LNCaP clone FGC (cell line): ENCODE data around the gene GCK.
"Not testable (repeated sequence)": the region's sequence is repeated elsewhere in the genome, so short reads cannot be mapped to it uniquely, and the experiment has no call there.

ENCODE experiments used
- DNase-seq: peaks from one replicate; pipeline ENCODE4 v3.0.0-alpha.2; 2011; ENCODE audit warnings: low read depth
- H3K4me3 ChIP-seq: 2 replicates; pipeline ENCODE4 v1.5.1; 2011; ENCODE audit warnings: mild to moderate bottlenecking, low read depth, low read length, control low read depth
- CTCF ChIP-seq: IDR thresholded peaks from 2 replicates; pipeline ENCODE4 v1.5.1; 2012; ENCODE audit warnings: mild to moderate bottlenecking; ENCODE audit not compliant: control insufficient read depth, insufficient read depth; ENCODE audit errors: extremely low read depth

GCK gene

GRCh38 chr7:44183386-44183785, 5.9 kb downstream of the GCK start:
- DNase-seq: no peak
- TF ChIP-seq CTCF: no peak
- no peak overlapping the region for H3K4me3 ChIP-seq

GRCh38 chr7:44182827-44183226, 6.4 kb downstream of the GCK start:
- no peak for TF ChIP-seq CTCF
- H3K4me3 ChIP-seq: no peak overlapping the region
- no peak for DNase-seq

GRCh38 chr7:44180631-44181030, 8.6 kb downstream of the GCK start:
- TF ChIP-seq CTCF: no peak
- no peak overlapping the region for H3K4me3 ChIP-seq
- DNase-seq: no peak

- H3K4me3 ChIP-seq: no peak overlapping the region
- DNase-seq: no peak
- no peak for TF ChIP-seq CTCF
Observed at GRCh38 chr7:44177570-44178131, 11.6 kb downstream of the GCK start.

GRCh38 chr7:44176486-44176885, 12.8 kb downstream of the GCK start:
- no peak for DNase-seq
- H3K4me3 ChIP-seq: no peak overlapping the region
- no peak for TF ChIP-seq CTCF

GRCh38 chr7:44175730-44176129, 13.5 kb downstream of the GCK start:
- no peak for TF ChIP-seq CTCF
- no peak overlapping the region for H3K4me3 ChIP-seq
- DNase-seq: no peak

- not testable (repeated sequence) for DNase-seq, H3K4me3 ChIP-seq
Observed at GRCh38 chr7:44174694-44174948, 14.6 kb downstream of the GCK start.
